Measurements from ENCODE around the gene PGLYRP4. TPM values are rescaled to one million over a fixed set of nuclear protein-coding genes. Genes with fewer than 3 reads are reported as not detected.
"Not testable (repeated sequence)": the region's sequence is repeated elsewhere in the genome, so short reads cannot be mapped to it uniquely, and the experiment has no call there.

The PGLYRP4 gene
- total RNA-seq, 1 experiment from 2014 or later = not detected

DNA sequence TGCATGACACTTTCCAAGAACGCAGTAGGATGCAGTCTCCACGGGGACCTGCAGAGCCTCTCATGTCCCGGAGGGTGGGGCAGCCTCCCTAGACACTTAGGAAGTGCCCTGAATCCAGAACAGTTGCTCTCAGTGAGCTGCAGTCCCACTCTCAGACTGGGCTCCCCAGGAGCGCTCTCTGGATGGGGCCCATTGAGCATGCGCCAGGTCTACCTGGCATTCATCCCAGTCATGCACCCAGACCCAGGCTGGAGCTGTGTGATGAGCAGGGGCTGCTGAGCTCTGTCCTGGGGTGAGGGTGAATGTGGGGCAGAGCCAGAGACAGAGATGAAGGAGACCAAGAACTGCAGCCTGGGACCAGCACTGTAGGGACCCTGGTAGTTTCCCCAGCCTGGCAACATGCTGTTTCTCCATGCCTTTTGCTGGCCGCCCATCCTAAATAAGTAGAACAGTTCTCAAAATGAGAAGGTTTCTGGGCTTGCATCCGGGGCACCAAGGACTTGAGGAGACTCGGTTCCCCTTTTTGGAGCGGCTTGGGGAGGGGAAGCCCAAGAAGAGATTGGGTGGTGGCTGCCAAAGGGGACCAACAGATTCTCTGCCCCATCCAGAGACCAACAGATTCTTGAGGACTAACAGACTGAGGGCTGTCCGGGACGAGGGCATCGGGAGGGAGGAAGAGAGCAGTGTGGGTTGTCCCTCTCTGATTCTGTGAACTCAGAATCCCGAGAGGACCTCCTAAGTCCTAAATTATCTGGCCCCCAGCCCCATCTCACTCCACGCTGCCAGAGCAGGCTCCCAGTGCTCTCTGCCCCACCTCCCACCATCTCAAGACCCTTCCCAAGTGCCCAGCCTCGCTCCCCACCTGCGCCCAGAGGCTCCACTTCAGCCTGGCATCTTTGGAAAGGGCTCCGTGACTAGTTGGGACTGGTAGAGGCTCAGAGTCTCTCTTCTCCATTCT is 1.0 kb upstream of the PGLYRP4 start:
- Histone ChIP-seq H3K27ac (ENCODE audit: low read depth, low read length, poor library complexity, severe bottlenecking) (no peak overlapping the region), H3K36me3 (ENCODE audit: insufficient read depth, low read length, poor library complexity, severe bottlenecking) (no peaks in the 10 kb centered on the region), H3K27me3 (replicated peaks; ENCODE audit: insufficient read depth, low read depth, low read length, poor library complexity) (peaks cover 72% of the 10 kb centered on the region), H3K9me3 (ENCODE audit: low read depth, low read length, poor library complexity, severe bottlenecking) (no peaks in the 10 kb centered on the region), H3K4me3 (ENCODE audit: low read depth, low read length, poor library complexity, severe bottlenecking) (no peak overlapping the region), H3K4me1 (ENCODE audit: insufficient read depth, low read length, poor library complexity, severe bottlenecking) (no peaks in the 10 kb centered on the region)
- intact Hi-C loops (cut with micrococcal nuclease; ENCODE audit: unreplicated experiment) = loop anchor here (5.0 kb wide), 1 partner anchor 53 kb away; no protein-coding TSS in a partner anchor
- ChIA-PET POLR2A (ENCODE audit: low non-redundant PET) (no interaction called here), CTCF (interaction anchor here (0.7 kb wide), 2 partner anchors 20 to 304 kb away, joined by 3 to 5 read pairs; no protein-coding TSS in a partner anchor)
- TF ChIP-seq, protein P1, sequence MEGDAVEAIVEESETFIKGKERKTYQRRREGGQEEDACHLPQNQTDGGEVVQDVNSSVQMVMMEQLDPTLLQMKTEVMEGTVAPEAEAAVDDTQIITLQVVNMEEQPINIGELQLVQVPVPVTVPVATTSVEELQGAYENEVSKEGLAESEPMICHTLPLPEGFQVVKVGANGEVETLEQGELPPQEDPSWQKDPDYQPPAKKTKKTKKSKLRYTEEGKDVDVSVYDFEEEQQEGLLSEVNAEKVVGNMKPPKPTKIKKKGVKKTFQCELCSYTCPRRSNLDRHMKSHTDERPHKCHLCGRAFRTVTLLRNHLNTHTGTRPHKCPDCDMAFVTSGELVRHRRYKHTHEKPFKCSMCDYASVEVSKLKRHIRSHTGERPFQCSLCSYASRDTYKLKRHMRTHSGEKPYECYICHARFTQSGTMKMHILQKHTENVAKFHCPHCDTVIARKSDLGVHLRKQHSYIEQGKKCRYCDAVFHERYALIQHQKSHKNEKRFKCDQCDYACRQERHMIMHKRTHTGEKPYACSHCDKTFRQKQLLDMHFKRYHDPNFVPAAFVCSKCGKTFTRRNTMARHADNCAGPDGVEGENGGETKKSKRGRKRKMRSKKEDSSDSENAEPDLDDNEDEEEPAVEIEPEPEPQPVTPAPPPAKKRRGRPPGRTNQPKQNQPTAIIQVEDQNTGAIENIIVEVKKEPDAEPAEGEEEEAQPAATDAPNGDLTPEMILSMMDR (conservative IDR thresholded peaks at IDR 0.05; ENCODE audit: low read depth, low read length) = no peak
- no peak for TF ChIP-seq EZH2 (IDR thresholded peaks at IDR 0.05; ENCODE audit: borderline replicate concordance, low read depth, low read length, poor library complexity, severe bottlenecking)
- DNase-seq (ENCODE audit: low spot score) = peak; percentile 7
- BruUV-seq (replicated peaks) = no TSS peak

DNA sequence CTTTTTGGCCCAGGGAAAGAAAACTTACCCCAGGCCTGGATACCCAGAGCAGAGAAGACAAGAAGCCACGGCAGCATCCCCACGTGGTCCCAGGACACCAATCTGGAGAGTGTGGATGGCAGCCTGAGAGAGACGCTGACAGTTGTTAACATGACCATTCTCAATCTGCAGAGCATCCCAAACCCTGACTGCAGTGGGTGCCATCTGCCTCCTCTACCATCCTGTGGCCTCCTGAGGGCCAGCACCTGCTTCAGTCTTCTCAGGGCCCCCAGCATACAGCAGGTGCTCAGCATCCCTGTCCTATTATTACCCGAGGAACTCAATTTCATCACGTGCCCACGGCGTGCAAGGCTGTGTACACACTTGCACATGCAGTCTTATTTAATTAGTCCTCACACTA is 785 bp downstream of the PGLYRP4 start:
- Histone ChIP-seq H3K4me3 (ENCODE audit: low read depth, low read length, poor library complexity, severe bottlenecking) (no peak overlapping the region), H3K36me3 (ENCODE audit: insufficient read depth, low read length, poor library complexity, severe bottlenecking) (no peaks in the 10 kb centered on the region), H3K27me3 (replicated peaks; ENCODE audit: insufficient read depth, low read depth, low read length, poor library complexity) (peaks cover 89% of the 10 kb centered on the region), H3K9me3 (ENCODE audit: low read depth, low read length, poor library complexity, severe bottlenecking) (no peaks in the 10 kb centered on the region), H3K4me1 (ENCODE audit: insufficient read depth, low read length, poor library complexity, severe bottlenecking) (no peaks in the 10 kb centered on the region), H3K27ac (ENCODE audit: low read depth, low read length, poor library complexity, severe bottlenecking) (no peak overlapping the region)
- DNase-seq (ENCODE audit: low spot score) = no peak
- intact Hi-C loops (cut with micrococcal nuclease; ENCODE audit: unreplicated experiment) = no loop called here
- ChIA-PET CTCF (no interaction called here), POLR2A (ENCODE audit: low non-redundant PET) (no interaction called here)
- TF ChIP-seq, protein P1 (conservative IDR thresholded peaks at IDR 0.05; ENCODE audit: low read depth, low read length) = no peak
- no peak for TF ChIP-seq EZH2 (IDR thresholded peaks at IDR 0.05; ENCODE audit: borderline replicate concordance, low read depth, low read length, poor library complexity, severe bottlenecking)
- no TSS peak for BruUV-seq (replicated peaks)

DNA sequence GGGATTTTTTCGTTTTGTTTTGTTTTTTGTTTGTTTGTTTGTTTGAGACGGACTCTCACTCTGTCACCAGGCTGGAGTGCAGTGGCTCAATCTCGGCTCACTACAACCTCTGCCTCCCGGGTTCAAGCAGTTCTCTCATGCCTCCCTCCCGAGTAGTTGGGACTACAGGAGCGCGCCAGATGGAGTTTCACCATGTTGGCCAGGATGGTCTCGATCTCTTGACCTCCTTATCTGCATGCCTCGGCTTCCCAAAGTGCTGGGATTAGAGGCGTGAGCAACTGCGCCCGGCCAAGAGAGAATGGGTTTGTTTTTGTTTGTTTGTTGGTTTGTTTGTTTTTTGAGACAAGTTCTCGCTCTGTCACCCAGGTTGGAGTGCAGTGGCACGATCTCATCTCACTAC is 1.6 kb downstream of the PGLYRP4 start:
- DNase-seq (ENCODE audit: low spot score); H3K36me3 ChIP-seq (ENCODE audit: insufficient read depth, low read length, poor library complexity, severe bottlenecking); H3K4me1 ChIP-seq (ENCODE audit: insufficient read depth, low read length, poor library complexity, severe bottlenecking); intact Hi-C loops (cut with micrococcal nuclease; ENCODE audit: unreplicated experiment); CTCF ChIA-PET; BruUV-seq (replicated peaks); H3K9me3 ChIP-seq (ENCODE audit: low read depth, low read length, poor library complexity, severe bottlenecking); POLR2A ChIA-PET (ENCODE audit: low non-redundant PET); H3K27ac ChIP-seq (ENCODE audit: low read depth, low read length, poor library complexity, severe bottlenecking); H3K4me3 ChIP-seq (ENCODE audit: low read depth, low read length, poor library complexity, severe bottlenecking): not testable (repeated sequence)
- peaks cover 97% of the 10 kb centered on the region for H3K27me3 ChIP-seq (replicated peaks; ENCODE audit: insufficient read depth, low read depth, low read length, poor library complexity)

Data from A673 (cell line).